ENCODE data around the gene SLC16A8. TPM values are rescaled to one million over a fixed set of nuclear protein-coding genes. Genes with fewer than 3 reads are reported as not detected.

Gene SLC16A8
- total and polyA plus RNA-seq, 10 of the 15 experiments (the other 5 are each of a cell fraction or from before 2014, with no cell fraction given): not detected

- intact Hi-C loops (cut with micrococcal nuclease; ENCODE audit: unreplicated experiment): loop anchor here (10.0 kb wide), 2 partner anchors 103 to 243 kb away; no protein-coding TSS in a partner anchor
- Histone ChIP-seq H3K9me3 (replicated peaks; ENCODE audit: control insufficient read depth, insufficient read depth, low read length) (no peaks in the 10 kb centered on the region), H3K9ac (ENCODE audit: control insufficient read depth, insufficient read depth, low read length) (no peak overlapping the region), H3K79me2 (ENCODE audit: control insufficient read depth, insufficient read depth, low read length) (no peaks in the 10 kb centered on the region), H3K36me3 (ENCODE audit: control insufficient read depth in 2 of 2, insufficient read depth in 2 of 2, low read length in 1 of 2) (no peaks in the 10 kb centered on the region; a peak in 1 of 4 replicates), H3K4me2 (ENCODE audit: control insufficient read depth, insufficient read depth) (no peak overlapping the region), H3K27ac (ENCODE audit: control insufficient read depth, insufficient read depth) (no peak overlapping the region), H3K27me3 (replicated peaks in 1 of 2; ENCODE audit: control insufficient read depth in 2 of 2, insufficient read depth in 2 of 2, low read length in 1 of 2) (no peaks in the 10 kb centered on the region), H3K4me3 (no peak overlapping the region), H3K4me1 (ENCODE audit: control insufficient read depth, insufficient read depth, low read length) (no peaks in the 10 kb centered on the region), H2AFZ (ENCODE audit: control insufficient read depth, low read depth, low read length) (no peak overlapping the region), H4K20me1 (ENCODE audit: control insufficient read depth, insufficient read depth) (no peaks in the 10 kb centered on the region)
- BruUV-seq (replicated peaks): no TSS peak
- TF ChIP-seq RFX5 (IDR thresholded peaks at IDR 0.05; ENCODE audit: low read depth, low read length) (no peak), MYB (IDR thresholded peaks at IDR 0.05; ENCODE audit: borderline replicate concordance, low read depth, low read length) (no peak), PRDM15 (CRISPR knock-in tag; IDR thresholded peaks at IDR 0.05) (no peak), ZBTB4 (CRISPR knock-in tag; IDR thresholded peaks at IDR 0.05) (no peak), DPF2 (IDR thresholded peaks at IDR 0.05) (no peak), ZNF274 (IDR thresholded peaks at IDR 0.05; ENCODE audit: insufficient read depth, insufficient read length) (no peak), NR2C1 (IDR thresholded peaks at IDR 0.05) (no peak), CREM (IDR thresholded peaks at IDR 0.05; ENCODE audit: low read depth) (no peak), BCLAF1 (IDR thresholded peaks at IDR 0.05) (no peak), MEF2A (IDR thresholded peaks at IDR 0.05; ENCODE audit: insufficient read depth, low read depth, low read length) (no peak), JUND (IDR thresholded peaks at IDR 0.05; ENCODE audit: low read depth, low read length) (no peak), HSF1 (IDR thresholded peaks at IDR 0.05; ENCODE audit: low read depth, low read length) (no peak)
- CTCF ChIA-PET: interaction anchor here (1.0 to 3.1 kb wide), 3 partner anchors 60 to 459 kb away, joined by 3 to 10 read pairs (median 4); no protein-coding TSS in a partner anchor
- FAIRE-seq: no peak
- POLR2A ChIA-PET: no interaction called here
- in situ Hi-C loops (cut with MboI): no loop called here
- 69% methylated on average over 11 of the region's 11 CpGs for WGBS (ENCODE audit: insufficient coverage, insufficient replicate concordance, low lambda C conversion rate, missing lambda C conversion rate)
- RAD21 ChIA-PET (ENCODE audit: unreplicated experiment): interaction anchor here (1.3 kb wide), 1 partner anchor 60 kb away, joined by 3 read pairs; no protein-coding TSS in a partner anchor
- DNase-seq (ENCODE audit: low read depth, low spot score): no peak
- no peak for ATAC-seq
- SMC1A ChIA-PET (ENCODE audit: uncharacterized antibody, unreplicated experiment): no interaction called here
Measured at GRCh38 chr22:38111925-38112355, 28.0 kb upstream of the SLC16A8 start.

All from GM12878 (cell line).